AG04450 (cell line): ENCODE results near the gene CREM. TPM values are rescaled to one million over a fixed set of nuclear protein-coding genes. Genes with fewer than 3 reads are reported as not detected.
A peak's percentile ranks its signal among the peaks of the same experiment; 100 is the strongest.

Source experiments
- CTCF ChIA-PET: fragments of 300-600, 350-600 bp; formaldehyde crosslinking; extraction: SDS; loops from one replicate; lab custom pipeline; 2022; ENCODE audit warnings: antibody characterized with exemption, inconsistent platforms; lab: Charles Lee
- POLR2A ChIA-PET: fragments of 350-600 bp; formaldehyde crosslinking; extraction: SDS; loops from one replicate; lab custom pipeline; 2021; ENCODE audit warnings: antibody characterized with exemption, inconsistent platforms; lab: Yijun Ruan, JAX
- DNase-seq: peaks from one replicate; pipeline ENCODE4 v3.0.0-alpha.2; 2011; ENCODE audit warnings: low read depth, low spot score
- H3K27ac ChIP-seq: one replicate; pipeline ENCODE4 v1.5.1; 2012; ENCODE audit warnings: low read depth, low read length, control low read depth
- H3K27me3 ChIP-seq: one replicate; pipeline ENCODE4 v1.6.0; 2012; ENCODE audit warnings: low read length; ENCODE audit not compliant: control insufficient read depth, insufficient read depth
- H3K4me3 ChIP-seq: 2 replicates; pipeline ENCODE4 v1.5.1; 2011; ENCODE audit warnings: mild to moderate bottlenecking, low read depth, low read length, control low read depth
- H3K9me3 ChIP-seq: 2 replicates; pipeline ENCODE4 v1.5.1; 2012; ENCODE audit warnings: low read length; ENCODE audit not compliant: control insufficient read depth, insufficient read depth
- CTCF ChIP-seq: IDR thresholded peaks from 2 replicates; pipeline ENCODE4 v1.5.1; 2011; ENCODE audit warnings: low read depth, low read length, control low read depth, inconsistent platforms
- polyA plus RNA-seq: library from polyadenylated mRNA; depleted of rRNA; stranded (reverse); fragments of >200 nt; gene quantifications from 2 replicates; pipeline ENCODE4 v1.2.3, GENCODE V29; 2011; rRNA removed
- small RNA-seq: library from RNA; depleted of rRNA; stranded (forward); fragments of <200 nt; gene quantifications from one replicate; pipeline ENCODE3, GENCODE V24; 2012; ENCODE audit warnings: low read depth; ENCODE audit not compliant: insufficient read length

CREM gene
- polyA plus RNA-seq, 1 experiment = 48.2 TPM

- no peaks in the 10 kb centered on the region for H3K27me3 ChIP-seq
- H3K27ac ChIP-seq = no peak overlapping the region
- TF ChIP-seq CTCF = no peak
- no peaks in the 10 kb centered on the region; the same call in 1 of the 2 replicates for H3K9me3 ChIP-seq
- POLR2A ChIA-PET = interaction anchor here (0.7 kb wide), 1 partner anchor 159 kb away, joined by 3 read pairs; no protein-coding TSS in a partner anchor
- CTCF ChIA-PET = interaction anchor here (0.7 to 1.4 kb wide), 2 partner anchors 12 to 135 kb away, joined by 5 read pairs; no protein-coding TSS in a partner anchor
- DNase-seq = no peak
- no peak overlapping the region for H3K4me3 ChIP-seq
These were observed 124.9 kb downstream of the CREM start for GRCh38 chr10:35251373-35252100.

- TF ChIP-seq CTCF = no peak
These were observed 130.7 kb downstream of the CREM start for GRCh38 chr10:35257057-35257983.

GRCh38 chr10:35259769-35260397, 133.2 kb downstream of the CREM start:
- DNase-seq = peak; percentile 87
- Histone ChIP-seq H3K4me3 (no peak overlapping the region), H3K9me3 (peaks cover 8% of the 10 kb centered on the region; the same call in 1 of the 2 replicates), H3K27ac (peak overlapping the region; percentile 94), H3K27me3 (no peaks in the 10 kb centered on the region)
- ChIA-PET POLR2A (interaction anchor here (0.6 kb wide), 1 partner anchor 10 kb away, joined by 4 read pairs; no protein-coding TSS in a partner anchor), CTCF (no interaction called here)
- no peak for TF ChIP-seq CTCF

More at GRCh38 chr10:35257057-35257983, 130.7 kb downstream of the CREM start:
- no peak for DNase-seq
- Histone ChIP-seq H3K4me3 (no peak overlapping the region), H3K27me3 (no peaks in the 10 kb centered on the region), H3K27ac (no peak overlapping the region), H3K9me3 (peaks cover 8% of the 10 kb centered on the region; the same call in 1 of the 2 replicates)
- ChIA-PET POLR2A (no interaction called here), CTCF (interaction anchor here (1.2 kb wide), 1 partner anchor 20 kb away, joined by 3 read pairs; no protein-coding TSS in a partner anchor)

- DNase-seq = no peak
- no peak for TF ChIP-seq CTCF
- H3K27me3 ChIP-seq = no peaks in the 10 kb centered on the region
- H3K9me3 ChIP-seq = peaks cover 4% of the 10 kb centered on the region; the same call in 1 of the 2 replicates
- CTCF ChIA-PET = interaction anchor here (0.7 kb wide), 1 partner anchor 136 kb away, joined by 3 read pairs; no protein-coding TSS in a partner anchor
- no peak overlapping the region for H3K27ac ChIP-seq
- no peak overlapping the region for H3K4me3 ChIP-seq
- POLR2A ChIA-PET = no interaction called here
These were observed 135.8 kb downstream of the CREM start for GRCh38 chr10:35262436-35262835.

Small RNAs within 50 kb of the gene (small RNA-seq; reads per million reads assigned to genes)
- gene MIR3611 = 414 reads per million, percentile 93 among the genes with 10 or more reads in this experiment
- gene RNU6-1167P = not detected
- not detected for gene RNU6-794P
- gene RNU7-77P = not detected

Other genes starting within 250 kb of the CREM start
- 27.3 and 37.9 TPM in 2 replicates for gene CUL2, start 36.5 kb upstream of the CREM start, polyA plus RNA-seq
- gene CCNY, start 209.7 kb downstream of the CREM start, polyA plus RNA-seq = 90.2 and 97.3 TPM in 2 replicates